GM12878 (cell line): ENCODE results near the gene NANOS1. TPM values are rescaled to one million over a fixed set of nuclear protein-coding genes. Genes with fewer than 3 reads are reported as not detected.

Experiments used
- ATAC-seq: fragments of 200-7000 bp; cut with Tn5 transposase; 3 replicates; pipeline ENCODE4 v1.9.1; 2020; ENCODE audit warnings: mild to moderate bottlenecking, moderate library complexity
- BruUV-seq: library from RNA; stranded (reverse); fragments of 400-500 nt; replicated peaks from 2 replicates; lab custom pipeline; 2021; lab: Mats Ljungman, UMichigan
- CTCF ChIA-PET: fragments of 300-600 bp; sonication (Branson Sonifier 250); formaldehyde crosslinking; extraction: SDS; loops from one replicate; lab custom pipeline; 2021; ENCODE audit warnings: inconsistent platforms; lab: Yijun Ruan, JAX
- POLR2A ChIA-PET: fragments of 350-600 bp; formaldehyde crosslinking; extraction: SDS; loops from one replicate; lab custom pipeline; 2021; ENCODE audit warnings: inconsistent platforms; lab: Charles Lee
- RAD21 ChIA-PET: fragments of 300-600 bp; sonication (Branson Sonifier 250); formaldehyde crosslinking; loops from one replicate; lab custom pipeline; 2023; ENCODE audit warnings: antibody characterized with exemption; ENCODE audit not compliant: unreplicated experiment; lab: Charles Lee
- SMC1A ChIA-PET: fragments of 300-600 bp; sonication (Branson Sonifier 250); formaldehyde crosslinking; loops from one replicate; lab custom pipeline; 2023; ENCODE audit not compliant: unreplicated experiment, uncharacterized antibody; lab: Charles Lee
- DNase-seq: peaks from one replicate; pipeline ENCODE4 v3.0.0-alpha.2; 2011; ENCODE audit warnings: low read depth, low spot score
- FAIRE-seq: peaks from 3 replicates; lab custom pipeline; 2011; peaks lifted over from hg19 to GRCh38; lab: Jason Lieb, UNC
- H2AFZ ChIP-seq: 2 replicates; pipeline ENCODE4 v1.6.0; 2011; ENCODE audit warnings: low read depth, low read length, control low read depth; ENCODE audit not compliant: control insufficient read depth
- H3K27ac ChIP-seq: 2 replicates; pipeline ENCODE4 v1.5.1; 2011; ENCODE audit warnings: control low read depth; ENCODE audit not compliant: control insufficient read depth, insufficient read depth
- H3K27me3 ChIP-seq, 2 experiments: replicated peaks in 1 of 2; 2 replicates each; pipeline versions ENCODE4 v1.6.0 to v1.6.1; 2011; ENCODE audit warnings: low read length in 1 of 2; ENCODE audit not compliant: control insufficient read depth in 2 of 2, insufficient read depth in 2 of 2
- H3K36me3 ChIP-seq, 2 experiments: 2 replicates each; pipeline ENCODE4 v1.5.1; 2011; ENCODE audit warnings: low read length in 1 of 2; ENCODE audit not compliant: control insufficient read depth in 2 of 2, insufficient read depth in 2 of 2
- H3K4me1 ChIP-seq: 2 replicates; pipeline ENCODE4 v1.6.1; 2011; ENCODE audit warnings: mild to moderate bottlenecking, low read length, moderate library complexity, mixed read lengths; ENCODE audit not compliant: control insufficient read depth, insufficient read depth
- H3K4me2 ChIP-seq: 2 replicates; pipeline ENCODE4 v1.6.0; 2011; ENCODE audit warnings: control low read depth; ENCODE audit not compliant: control insufficient read depth, insufficient read depth
- H3K4me3 ChIP-seq: fragments of 200-600 bp; sonication (generic); 2 replicates; pipeline ENCODE4 v1.5.1; 2016
- H3K79me2 ChIP-seq: 2 replicates; pipeline ENCODE4 v1.6.0; 2011; ENCODE audit warnings: low read length; ENCODE audit not compliant: control insufficient read depth, insufficient read depth
- H3K9ac ChIP-seq: 2 replicates; pipeline ENCODE4 v1.8.0; 2011; ENCODE audit warnings: low read length, control low read depth, mixed read lengths; ENCODE audit not compliant: control insufficient read depth, insufficient read depth
- H3K9me3 ChIP-seq: replicated peaks from 3 replicates; pipeline ENCODE4 v1.5.1; 2011; ENCODE audit warnings: mild to moderate bottlenecking, low read length; ENCODE audit not compliant: control insufficient read depth, insufficient read depth
- H4K20me1 ChIP-seq: 2 replicates; pipeline ENCODE4 v1.6.0; 2011; ENCODE audit not compliant: control insufficient read depth, insufficient read depth
- CREB1 ChIP-seq: IDR thresholded peaks from 2 replicates; pipeline ENCODE4 v1.6.1; 2012; ENCODE audit warnings: low read depth, mild to moderate bottlenecking, inconsistent platforms
- EZH2 ChIP-seq: IDR thresholded peaks from 2 replicates; pipeline ENCODE4 v1.6.1; 2012; ENCODE audit warnings: low read depth, mild to moderate bottlenecking, control low read depth, inconsistent platforms, low read length, borderline replicate concordance; ENCODE audit not compliant: control insufficient read depth
- NR2F1 ChIP-seq: fragments of 450-650 bp; conservative IDR thresholded peaks from 2 replicates; pipeline ENCODE4 v1.6.1; 2017; ENCODE audit warnings: mild to moderate bottlenecking
- SP1 ChIP-seq: IDR thresholded peaks from one replicate; pipeline ENCODE4 v1.6.1; 2011; ENCODE audit warnings: low read depth, low read length
- TBL1XR1 ChIP-seq: IDR thresholded peaks from 2 replicates; pipeline ENCODE4 v1.6.1; 2012; ENCODE audit warnings: low read depth, low read length, improper control_type of control experiment
- ZNF592 ChIP-seq: fragments of 450-650 bp; IDR thresholded peaks from 2 replicates; pipeline ENCODE4 v1.6.1; 2017; ENCODE audit warnings: mild to moderate bottlenecking, moderate library complexity
- WGBS: methylation state at CpG from one replicate; pipeline ENCODE4 v1.1.6; 2016; ENCODE audit warnings: low lambda C conversion rate; ENCODE audit not compliant: insufficient replicate concordance, insufficient coverage; ENCODE audit errors: missing lambda C conversion rate; 5-methylcytosine and 5-hydroxymethylcytosine counted together
- in situ Hi-C: fragments of 300-500 bp; cut with MboI; formaldehyde crosslinking; loops from 9 replicates; pipeline ENCODE4 v1.14.3; 2018; ENCODE audit warnings: mixed read lengths
- intact Hi-C: fragments of 100-400 bp; cut with micrococcal nuclease; formaldehyde crosslinking; loops from one replicate; pipeline ENCODE4 v1.14.2; 2022; ENCODE audit not compliant: unreplicated experiment
- polyA plus RNA-seq, 11 experiments: library from polyadenylated mRNA; depleted of rRNA in 4 of 11; unstranded in 6 of 11; stranded (reverse) in 5 of 11; fragments of >200 nt; fragmentation: Nextera tagmentation in 4 of 11; fragmentation: Illumina TruSeq in 1 of 11; extraction: Ambion mirVana in 4 of 11; extraction: Trizol in 1 of 11; gene quantifications; 1 replicate in 1 of 11; 2 replicates in 10 of 11; pipeline versions ENCODE4 v1.2.1 to v1.2.3, GENCODE V29; 2011 to 2016; ENCODE audit warnings: inconsistent platforms in 2 of 11, missing spikeins in 2 of 11, low read depth in 1 of 11
- total RNA-seq, 4 experiments: library from RNA; depleted of rRNA in 3 of 4; stranded (reverse); fragments of >200 nt in 3 of 4; fragmentation: Illumina TruSeq in 1 of 4; extraction: Trizol in 1 of 4; gene quantifications; 2 replicates each; pipeline versions ENCODE4 v1.2.1 to v1.2.3, GENCODE V29; 2013 to 2021

NANOS1 gene
- total and polyA plus RNA-seq, 10 of the 15 experiments (the other 5 are each of a cell fraction or from before 2014, with no cell fraction given): 0.03 to 0.55 (median 0.28) TPM; not detected in 2

DNA sequence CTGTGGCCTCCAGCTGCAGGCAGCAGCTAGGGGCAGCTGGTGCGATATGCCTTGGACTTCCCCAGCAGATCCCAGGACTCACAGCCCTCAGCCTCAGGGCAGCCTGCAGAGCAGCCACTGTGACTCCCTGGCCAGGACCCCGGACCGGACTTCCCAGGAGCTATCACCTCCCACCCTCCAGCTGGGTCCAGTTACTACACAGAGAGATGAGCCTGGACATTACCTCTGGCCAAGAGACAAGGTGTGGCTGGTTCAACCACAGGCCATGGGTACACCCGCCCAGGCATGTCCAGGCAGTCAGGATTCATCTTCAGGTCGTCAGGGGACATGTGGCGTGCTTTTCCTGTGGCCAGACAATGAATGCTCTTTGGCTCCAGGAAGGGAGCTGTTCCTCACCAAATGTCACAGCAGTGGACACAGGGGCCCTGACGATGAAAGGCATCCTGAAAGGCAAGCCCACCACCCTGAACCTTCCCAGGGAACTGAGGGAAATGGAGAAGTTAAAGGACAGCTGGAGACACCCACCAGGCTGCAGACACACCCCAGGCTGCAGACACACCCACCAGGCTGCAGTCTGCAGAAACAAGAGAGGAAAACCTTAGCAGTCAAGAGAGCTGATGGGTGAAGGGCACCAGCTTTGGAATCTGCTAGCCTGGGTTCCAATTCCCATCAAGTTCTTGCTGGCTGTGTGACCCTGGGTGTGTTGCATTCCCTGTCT lies 25.8 kb upstream of the NANOS1 start:
- Histone ChIP-seq H2AFZ (no peak overlapping the region), H4K20me1 (no peaks in the 10 kb centered on the region), H3K79me2 (no peaks in the 10 kb centered on the region), H3K4me1 (no peaks in the 10 kb centered on the region), H3K9ac (no peak overlapping the region), H3K27ac (no peak overlapping the region), H3K4me2 (no peak overlapping the region), H3K9me3 (no peaks in the 10 kb centered on the region; the same call in 2 of the 3 replicates), H3K36me3 (no peaks in the 10 kb centered on the region), H3K27me3 (peaks cover 0 to 1% of the 10 kb centered on the region in 2 experiments; a peak in 1 of 4 replicates)
- in situ Hi-C loops (no loop called here), intact Hi-C loops (no loop called here)
- no peak for DNase-seq
- ChIA-PET CTCF (interaction anchor here (0.6 kb wide), 1 partner anchor 1268 kb away, joined by 4 read pairs; no protein-coding TSS in a partner anchor), RAD21 (no interaction called here)
- FAIRE-seq: no peak
- TF ChIP-seq EZH2: no peak
- TF ChIP-seq SP1: no peak
- no peak for TF ChIP-seq TBL1XR1
- TF ChIP-seq NR2F1: no peak
- no peak for TF ChIP-seq CREB1
- no peak for TF ChIP-seq ZNF592
- TF ChIP-seq, all 136 proteins: peak for 0
- BruUV-seq: no TSS peak
- ATAC-seq: no peak
- 28% methylated on average over 7 of the region's 7 CpGs for WGBS
- SMC1A ChIA-PET: no interaction called here
- POLR2A ChIA-PET: no interaction called here
- no peak overlapping the region for H3K4me3 ChIP-seq
